Endodermal cell (in vitro differentiated cells): Measurements from ENCODE around the gene TRIM40. TPM values are rescaled to one million over a fixed set of nuclear protein-coding genes. Genes with fewer than 3 reads are reported as not detected.

Source experiments
- DNase-seq: peaks from one replicate; pipeline ENCODE4 v3.0.0-alpha.2; 2017
- H3K27ac ChIP-seq: 2 replicates; pipeline ENCODE4 v1.5.1; 2013; ENCODE audit warnings: mild to moderate bottlenecking, low read depth, low read length, moderate library complexity
- H3K27me3 ChIP-seq: 2 replicates; pipeline ENCODE4 v1.6.1; 2013; ENCODE audit warnings: mild to moderate bottlenecking, low read length, moderate library complexity; ENCODE audit not compliant: insufficient read depth, control insufficient read depth, poor library complexity, severe bottlenecking
- H3K36me3 ChIP-seq: 2 replicates; pipeline ENCODE4 v1.7.0; 2013; ENCODE audit warnings: mild to moderate bottlenecking, low read length, moderate library complexity; ENCODE audit not compliant: control insufficient read depth, insufficient read depth
- H3K4me1 ChIP-seq: one replicate; pipeline ENCODE4 v1.7.0; 2013; ENCODE audit warnings: low read length; ENCODE audit not compliant: control insufficient read depth, insufficient read depth
- H3K4me3 ChIP-seq: 2 replicates; pipeline ENCODE4 v1.5.1; 2013; ENCODE audit warnings: mild to moderate bottlenecking, low read length, moderate library complexity
- H3K9ac ChIP-seq: 2 replicates; pipeline ENCODE4 v1.6.1; 2013; ENCODE audit warnings: mild to moderate bottlenecking, low read length, moderate library complexity; ENCODE audit not compliant: poor library complexity, severe bottlenecking; ENCODE audit errors: extremely low read depth
- H3K9me3 ChIP-seq: 2 replicates; pipeline ENCODE4 v1.6.1; 2013; ENCODE audit warnings: mild to moderate bottlenecking, low read length, moderate library complexity; ENCODE audit not compliant: control insufficient read depth
- H3K27ac Mint-ChIP-seq: 2 replicates; pipeline ENCODE4 v1.8.0; 2020; ENCODE audit warnings: mixed read lengths
- H3K27me3 Mint-ChIP-seq: 2 replicates; pipeline ENCODE4 v1.8.0; 2021; ENCODE audit warnings: mild to moderate bottlenecking, mixed read lengths; ENCODE audit not compliant: insufficient read depth
- H3K36me3 Mint-ChIP-seq: 2 replicates; pipeline ENCODE4 v1.8.0; 2020; ENCODE audit warnings: low read depth, mixed read lengths
- H3K4me1 Mint-ChIP-seq: 2 replicates; pipeline ENCODE4 v1.8.0; 2020; ENCODE audit warnings: mixed read lengths
- H3K4me3 Mint-ChIP-seq: 2 replicates; pipeline ENCODE4 v1.8.0; 2020; ENCODE audit warnings: mild to moderate bottlenecking, moderate library complexity, mixed read lengths
- H3K9me3 Mint-ChIP-seq: 2 replicates; pipeline ENCODE4 v1.8.0; 2020; ENCODE audit warnings: mild to moderate bottlenecking, mixed read lengths
- WGBS, 2 experiments: methylation state at CpG; one replicate each; pipeline versions ENCODE4 v1.1.5 to v1.1.7; 2013; ENCODE audit warnings: missing lambda C conversion rate in 2 of 2, mixed read lengths in 1 of 2; ENCODE audit not compliant: insufficient coverage in 1 of 2, insufficient read length in 1 of 2; 5-methylcytosine and 5-hydroxymethylcytosine counted together
- total RNA-seq, 2 donors: library from RNA; stranded (reverse); fragmentation: NEBNext Ultra II Directional in 1 of 2; extraction: Animal tissue kit (Norgen Biotek cat#: 25700) in 1 of 2; gene quantifications; 2 replicates in 1 of 2; 3 replicates in 1 of 2; pipeline ENCODE4 v1.2.1, GENCODE V29; 2021
- TF ChIP-seq, protein P1 (sequence below): fragments of 200-600 bp; sonication (generic); conservative IDR thresholded peaks from 2 replicates; pipeline ENCODE4 v1.5.0; 2021; ENCODE audit warnings: antibody characterized with exemption, mild to moderate bottlenecking

TRIM40 gene
- total RNA-seq, 2 donors from 2014 or later: not detected

DNA sequence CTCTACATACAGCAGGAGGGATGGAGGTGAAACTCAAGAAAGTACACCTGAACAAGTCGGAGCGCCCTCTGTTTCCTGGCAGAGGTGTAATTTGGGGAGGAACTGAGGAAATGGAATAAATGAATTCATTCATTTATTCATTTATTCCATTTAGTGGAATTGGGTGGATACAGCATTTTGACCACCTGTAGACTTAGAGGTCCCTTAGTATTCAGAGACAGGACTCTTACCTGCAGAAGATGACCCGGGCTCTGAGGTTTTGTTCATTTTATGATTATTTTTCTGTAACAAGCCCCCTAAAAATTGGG lies 32.1 kb upstream of the TRIM40 start:
- H3K9me3 Mint-ChIP-seq: no peaks in the 10 kb centered on the region
- peaks cover 25% of the 10 kb centered on the region for H3K4me1 Mint-ChIP-seq
- H3K27me3 Mint-ChIP-seq: peaks cover 91% of the 10 kb centered on the region
- no peak overlapping the region for H3K27ac ChIP-seq
- WGBS, 2 experiments: 54% methylated on average over 3 of the region's 3 CpGs; no CpG with 5 or more reads in 1 of the 2 experiments
- no peaks in the 10 kb centered on the region for H3K36me3 Mint-ChIP-seq
- no peaks in the 10 kb centered on the region for H3K9me3 ChIP-seq
- H3K4me3 ChIP-seq: peak overlapping the region; percentile 82
- H3K4me3 Mint-ChIP-seq: peak overlapping the region; percentile 57
- peaks cover 86% of the 10 kb centered on the region for H3K27me3 ChIP-seq
- no peak overlapping the region for H3K9ac ChIP-seq
- DNase-seq: no peak
- no peak overlapping the region for H3K27ac Mint-ChIP-seq
- TF ChIP-seq, protein P1, sequence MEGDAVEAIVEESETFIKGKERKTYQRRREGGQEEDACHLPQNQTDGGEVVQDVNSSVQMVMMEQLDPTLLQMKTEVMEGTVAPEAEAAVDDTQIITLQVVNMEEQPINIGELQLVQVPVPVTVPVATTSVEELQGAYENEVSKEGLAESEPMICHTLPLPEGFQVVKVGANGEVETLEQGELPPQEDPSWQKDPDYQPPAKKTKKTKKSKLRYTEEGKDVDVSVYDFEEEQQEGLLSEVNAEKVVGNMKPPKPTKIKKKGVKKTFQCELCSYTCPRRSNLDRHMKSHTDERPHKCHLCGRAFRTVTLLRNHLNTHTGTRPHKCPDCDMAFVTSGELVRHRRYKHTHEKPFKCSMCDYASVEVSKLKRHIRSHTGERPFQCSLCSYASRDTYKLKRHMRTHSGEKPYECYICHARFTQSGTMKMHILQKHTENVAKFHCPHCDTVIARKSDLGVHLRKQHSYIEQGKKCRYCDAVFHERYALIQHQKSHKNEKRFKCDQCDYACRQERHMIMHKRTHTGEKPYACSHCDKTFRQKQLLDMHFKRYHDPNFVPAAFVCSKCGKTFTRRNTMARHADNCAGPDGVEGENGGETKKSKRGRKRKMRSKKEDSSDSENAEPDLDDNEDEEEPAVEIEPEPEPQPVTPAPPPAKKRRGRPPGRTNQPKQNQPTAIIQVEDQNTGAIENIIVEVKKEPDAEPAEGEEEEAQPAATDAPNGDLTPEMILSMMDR: no peak
- H3K4me1 ChIP-seq: no peaks in the 10 kb centered on the region
- H3K36me3 ChIP-seq: no peaks in the 10 kb centered on the region

- Histone ChIP-seq H3K27me3 (peaks cover 82% of the 10 kb centered on the region), H3K4me3 (no peak overlapping the region), H3K9ac (no peak overlapping the region), H3K4me1 (no peaks in the 10 kb centered on the region), H3K36me3 (no peaks in the 10 kb centered on the region), H3K27ac (no peak overlapping the region), H3K9me3 (no peaks in the 10 kb centered on the region)
- peaks cover 87% of the 10 kb centered on the region for H3K27me3 Mint-ChIP-seq
- H3K36me3 Mint-ChIP-seq: no peaks in the 10 kb centered on the region
- TF ChIP-seq, protein P1: peak; percentile 54
- peaks cover 25% of the 10 kb centered on the region for H3K4me1 Mint-ChIP-seq
- H3K27ac Mint-ChIP-seq: no peak overlapping the region
- no peaks in the 10 kb centered on the region for H3K9me3 Mint-ChIP-seq
- DNase-seq: no peak
- WGBS, 2 experiments: 73% methylated on average over 2 of the region's 2 CpGs; no CpG with 5 or more reads in 1 of the 2 experiments
- H3K4me3 Mint-ChIP-seq: no peak overlapping the region
Measured at GRCh38 chr6:30104661-30105060, 31.3 kb upstream of the TRIM40 start.

- H3K9me3 Mint-ChIP-seq: no peaks in the 10 kb centered on the region
- DNase-seq: no peak
- Histone ChIP-seq H3K9ac (no peak overlapping the region), H3K36me3 (no peaks in the 10 kb centered on the region), H3K4me3 (no peak overlapping the region), H3K9me3 (no peaks in the 10 kb centered on the region), H3K27me3 (peaks cover 66% of the 10 kb centered on the region), H3K4me1 (no peaks in the 10 kb centered on the region), H3K27ac (no peak overlapping the region)
- H3K27me3 Mint-ChIP-seq: peaks cover 75% of the 10 kb centered on the region
- H3K4me3 Mint-ChIP-seq: no peak overlapping the region
- H3K4me1 Mint-ChIP-seq: no peaks in the 10 kb centered on the region
- H3K36me3 Mint-ChIP-seq: no peaks in the 10 kb centered on the region
- H3K27ac Mint-ChIP-seq: no peak overlapping the region
- 90 to 91% methylated on average over 22 to 27 of the region's 27 CpGs for WGBS, 2 experiments
- TF ChIP-seq, protein P1: no peak
Measured at GRCh38 chr6:30111266-30111856, 24.6 kb upstream of the TRIM40 start.
